Measurements from ENCODE around the gene SLC52A3. TPM values are rescaled to one million over a fixed set of nuclear protein-coding genes. Genes with fewer than 3 reads are reported as not detected.

The SLC52A3 gene
- total and polyA plus RNA-seq, 2 donors (not counting 3 experiments of a cell fraction or from before 2014, with no cell fraction given): not detected

DNA sequence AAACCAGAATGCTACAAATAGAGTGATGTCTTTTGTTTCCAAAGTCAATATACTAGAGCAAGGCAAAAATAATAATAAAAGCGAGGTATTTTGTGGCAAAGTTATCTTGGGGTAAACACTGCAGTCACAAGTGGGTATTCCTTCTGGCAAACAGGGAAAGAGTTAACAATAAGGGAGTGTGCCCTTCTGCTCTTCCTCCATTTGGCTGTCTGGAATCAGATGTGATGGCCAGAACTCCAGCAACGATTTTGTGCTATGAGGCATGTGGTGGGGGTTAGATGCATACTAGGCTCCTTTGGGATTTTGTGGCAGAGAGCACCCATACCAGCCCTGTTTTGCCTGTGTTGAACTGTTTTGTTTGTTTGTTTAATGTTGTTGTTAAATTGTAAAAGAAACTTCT is 2.4 kb upstream of the SLC52A3 start:
- dilution Hi-C loops (cut with MboI; ENCODE audit: extremely low pct_ligation_motif_present, low sequenced_read_pairs): no loop called here
- Histone ChIP-seq H3K27me3 (ENCODE audit: control insufficient read depth in 2 of 2, insufficient read depth in 2 of 2, low read length in 2 of 2) (peaks cover 3 to 4% of the 10 kb centered on the region in 2 experiments), H3K79me2 (ENCODE audit: control insufficient read depth, insufficient read depth, low read length) (no peaks in the 10 kb centered on the region), H3K4me3 (replicated peaks in 1 of 3; ENCODE audit: insufficient read depth in 1 of 3, low read depth in 1 of 3, low read length in 3 of 3) (no peak overlapping the region), H2AFZ (ENCODE audit: low read depth, low read length) (no peak overlapping the region), H3K4me1 (ENCODE audit: control insufficient read depth, extremely low read depth, insufficient read depth, low read length) (no peaks in the 10 kb centered on the region), H3K9me3 (replicated peaks; ENCODE audit: control insufficient read depth, insufficient read depth, low read length) (no peaks in the 10 kb centered on the region), H4K20me1 (replicated peaks; ENCODE audit: control insufficient read depth, extremely low read depth, insufficient read depth, low read length) (no peaks in the 10 kb centered on the region), H3K4me2 (ENCODE audit: insufficient read depth, low read length) (no peak overlapping the region), H3K27ac (ENCODE audit: insufficient read depth, low read depth, low read length) (no peak overlapping the region), H3K36me3 (ENCODE audit: control insufficient read depth in 2 of 2, extremely low read depth in 1 of 2, insufficient read depth in 2 of 2, low read length in 2 of 2) (no peaks in the 10 kb centered on the region), H3K9me1 (replicated peaks; ENCODE audit: control insufficient read depth, extremely low read depth, insufficient read depth, low read length) (no peaks in the 10 kb centered on the region), H3K9ac (replicated peaks; ENCODE audit: extremely low read depth, insufficient read depth, low read length) (no peak overlapping the region)
- intact Hi-C loops (cut with micrococcal nuclease): no loop called here
- no peak for FAIRE-seq
- no peak for DNase-seq (ENCODE audit: low read depth, low spot score)
- no TSS peak for BruUV-seq (replicated peaks)
- TF ChIP-seq GATA2 (IDR thresholded peaks at IDR 0.05; ENCODE audit: insufficient read depth, insufficient read length, low read depth, low read length): no peak
- TF ChIP-seq MYC (IDR thresholded peaks at IDR 0.05; ENCODE audit: low read depth, low read length): no peak
- no peak for TF ChIP-seq POLR2AphosphoS5 (IDR thresholded peaks at IDR 0.05; ENCODE audit: insufficient read depth, low read depth, low read length)
- no peak for TF ChIP-seq JUN (IDR thresholded peaks at IDR 0.05; ENCODE audit: borderline replicate concordance, insufficient read depth, insufficient read length, low read depth)
- no peak for TF ChIP-seq MAX (IDR thresholded peaks at IDR 0.05; ENCODE audit: insufficient read depth, insufficient read length)
- no peak for TF ChIP-seq POLR2A (IDR thresholded peaks at IDR 0.05; ENCODE audit: low read depth, low read length)
- no peak for TF ChIP-seq EZH2 (IDR thresholded peaks at IDR 0.05; ENCODE audit: borderline replicate concordance, low read depth, low read length, severe bottlenecking)
- no peak for TF ChIP-seq FOS (IDR thresholded peaks at IDR 0.05; ENCODE audit: borderline replicate concordance, insufficient read depth, low read length)
- TF ChIP-seq, protein P1, sequence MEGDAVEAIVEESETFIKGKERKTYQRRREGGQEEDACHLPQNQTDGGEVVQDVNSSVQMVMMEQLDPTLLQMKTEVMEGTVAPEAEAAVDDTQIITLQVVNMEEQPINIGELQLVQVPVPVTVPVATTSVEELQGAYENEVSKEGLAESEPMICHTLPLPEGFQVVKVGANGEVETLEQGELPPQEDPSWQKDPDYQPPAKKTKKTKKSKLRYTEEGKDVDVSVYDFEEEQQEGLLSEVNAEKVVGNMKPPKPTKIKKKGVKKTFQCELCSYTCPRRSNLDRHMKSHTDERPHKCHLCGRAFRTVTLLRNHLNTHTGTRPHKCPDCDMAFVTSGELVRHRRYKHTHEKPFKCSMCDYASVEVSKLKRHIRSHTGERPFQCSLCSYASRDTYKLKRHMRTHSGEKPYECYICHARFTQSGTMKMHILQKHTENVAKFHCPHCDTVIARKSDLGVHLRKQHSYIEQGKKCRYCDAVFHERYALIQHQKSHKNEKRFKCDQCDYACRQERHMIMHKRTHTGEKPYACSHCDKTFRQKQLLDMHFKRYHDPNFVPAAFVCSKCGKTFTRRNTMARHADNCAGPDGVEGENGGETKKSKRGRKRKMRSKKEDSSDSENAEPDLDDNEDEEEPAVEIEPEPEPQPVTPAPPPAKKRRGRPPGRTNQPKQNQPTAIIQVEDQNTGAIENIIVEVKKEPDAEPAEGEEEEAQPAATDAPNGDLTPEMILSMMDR (IDR thresholded peaks at IDR 0.05; ENCODE audit: extremely low read depth in 1 of 2, insufficient read depth in 1 of 2, low read depth in 1 of 2, low read length in 2 of 2): no peak
- ChIA-PET POLR2A (no interaction called here), CTCF (no interaction called here)
